Esophagus (tissue), 2 donors: ENCODE data around the gene NDOR1. TPM values are rescaled to one million over a fixed set of nuclear protein-coding genes. Genes with fewer than 3 reads are reported as not detected.
A peak's percentile ranks its signal among the peaks of the same experiment; 100 is the strongest.
"Not testable (repeated sequence)": the region's sequence is repeated elsewhere in the genome, so short reads cannot be mapped to it uniquely, and the experiment has no call there.

Source experiments
- H3K27ac ChIP-seq, 2 donors: one replicate each; pipeline ENCODE4 v1.5.1; 2013; ENCODE audit warnings: low read depth in 2 of 2, mild to moderate bottlenecking in 2 of 2, inconsistent platforms in 1 of 2, low read length in 1 of 2, moderate library complexity in 1 of 2
- H3K27me3 ChIP-seq, 2 donors: one replicate each; pipeline ENCODE4 v1.6.1; 2013; ENCODE audit warnings: low read length in 2 of 2, control low read depth in 1 of 2, mild to moderate bottlenecking in 1 of 2; ENCODE audit not compliant: insufficient read depth in 2 of 2, control insufficient read depth in 1 of 2
- H3K36me3 ChIP-seq, 2 donors: one replicate each; pipeline ENCODE4 v1.6.1; 2013; ENCODE audit warnings: low read length in 1 of 2; ENCODE audit not compliant: control insufficient read depth in 2 of 2, insufficient read depth in 2 of 2
- H3K4me1 ChIP-seq, 2 donors: one replicate each; pipeline ENCODE4 v1.6.1; 2013; ENCODE audit warnings: low read length in 1 of 2; ENCODE audit not compliant: control insufficient read depth in 2 of 2, insufficient read depth in 2 of 2
- H3K4me3 ChIP-seq, 2 donors: one replicate each; pipeline ENCODE4 v1.5.1; 2013; ENCODE audit warnings: low read length in 2 of 2, mild to moderate bottlenecking in 2 of 2, low read depth in 1 of 2, moderate library complexity in 1 of 2
- H3K9me3 ChIP-seq, 2 donors: one replicate each; pipeline ENCODE4 v1.6.1; 2013; ENCODE audit warnings: mild to moderate bottlenecking in 2 of 2, low read depth in 1 of 2, low read length in 1 of 2, moderate library complexity in 1 of 2; ENCODE audit not compliant: control insufficient read depth in 2 of 2, insufficient read depth in 1 of 2
- WGBS, 2 donors: extraction: QIAGEN DNeasy Blood & Tissue Kit; methylation state at CpG; one replicate each; pipeline ENCODE4 v1.1.7; 2013; 5-methylcytosine and 5-hydroxymethylcytosine counted together
- polyA plus RNA-seq, 2 donors: library from polyadenylated mRNA; stranded (reverse); fragments of 200-250 nt; gene quantifications; one replicate each; pipeline ENCODE4 v1.2.3, GENCODE V29; 2013
- donor health status: healthy with polysubstance abuse.
- donor health status: Bipolar disorder and iron deficiency.

NDOR1 gene
- polyA plus RNA-seq, 2 donors: 5.7 to 12.2 TPM

GRCh38 chr9:137235424-137236237 is 30.1 kb downstream of the NDOR1 start:
- no peaks in the 10 kb centered on the region for H3K27me3 ChIP-seq
- H3K9me3 ChIP-seq: no peaks in the 10 kb centered on the region
- H3K4me3 ChIP-seq: no peak overlapping the region
- no peaks in the 10 kb centered on the region for H3K36me3 ChIP-seq
- 58 to 63% methylated on average over 32 to 35 of the region's 35 CpGs for WGBS, 2 donors
- peaks cover 7 to 17% of the 10 kb centered on the region in 2 donors for H3K4me1 ChIP-seq
- H3K27ac ChIP-seq: no peak overlapping the region

- Histone ChIP-seq H3K4me3 (no peak overlapping the region), H3K27me3 (no peaks in the 10 kb centered on the region), H3K4me1 (peaks cover 7 to 17% of the 10 kb centered on the region in 2 donors), H3K9me3 (no peaks in the 10 kb centered on the region), H3K27ac (no peak overlapping the region), H3K36me3 (no peaks in the 10 kb centered on the region)
- WGBS, 2 donors: 10 to 14% methylated on average over 28 to 31 of the region's 31 CpGs
Observed at GRCh38 chr9:137236238-137236935, 30.9 kb downstream of the NDOR1 start.

- Histone ChIP-seq H3K4me1 (peaks cover 7 to 17% of the 10 kb centered on the region in 2 donors), H3K27me3 (no peaks in the 10 kb centered on the region), H3K9me3 (no peaks in the 10 kb centered on the region), H3K27ac (no peak overlapping the region), H3K36me3 (no peaks in the 10 kb centered on the region), H3K4me3 (no peak overlapping the region)
- 46 to 48% methylated on average over 11 of the region's 11 CpGs for WGBS, 2 donors
Observed at GRCh38 chr9:137236936-137237421, 31.5 kb downstream of the NDOR1 start.

- H3K9me3 ChIP-seq: no peaks in the 10 kb centered on the region
- no peaks in the 10 kb centered on the region for H3K27me3 ChIP-seq
- 55 to 72% methylated on average over 12 to 13 of the region's 13 CpGs for WGBS, 2 donors
- peak overlapping the region in 1 of 2 donors; percentile 2 for H3K27ac ChIP-seq
- H3K36me3 ChIP-seq: peaks cover 0 to 8% of the 10 kb centered on the region in 2 donors
- H3K4me1 ChIP-seq: peaks cover 7 to 24% of the 10 kb centered on the region in 2 donors
- no peak overlapping the region for H3K4me3 ChIP-seq
Observed at GRCh38 chr9:137237759-137238726, 32.5 kb downstream of the NDOR1 start.

GRCh38 chr9:137239541-137240200 is 34.2 kb downstream of the NDOR1 start:
- peaks cover 7 to 40% of the 10 kb centered on the region in 2 donors for H3K4me1 ChIP-seq
- not testable (repeated sequence) for H3K9me3 ChIP-seq, H3K27me3 ChIP-seq
- WGBS, 2 donors: 52 to 56% methylated on average over 27 of the region's 27 CpGs
- peak overlapping the region; percentile 28 to 91 for H3K27ac ChIP-seq
- peak overlapping the region in 1 of 2 donors; percentile 85 for H3K4me3 ChIP-seq
- peaks cover 0 to 18% of the 10 kb centered on the region in 2 donors for H3K36me3 ChIP-seq

- H3K4me3 ChIP-seq: peak overlapping the region; percentile 67 to 85
- H3K36me3 ChIP-seq: peaks cover 0 to 18% of the 10 kb centered on the region in 2 donors
- 0 to 1% methylated on average over 38 to 58 of the region's 58 CpGs for WGBS, 2 donors
- peaks cover 7 to 45% of the 10 kb centered on the region in 2 donors for H3K4me1 ChIP-seq
- peak overlapping the region; percentile 91 to 94 for H3K27ac ChIP-seq
- H3K9me3 ChIP-seq: no peaks in the 10 kb centered on the region
- H3K27me3 ChIP-seq: no peaks in the 10 kb centered on the region
Observed at GRCh38 chr9:137240318-137240840, 34.9 kb downstream of the NDOR1 start.

GRCh38 chr9:137240841-137241489 is 35.5 kb downstream of the NDOR1 start, which contains the start of gene TUBB4B:
Gene TUBB4B (plus strand): TSS chr9:137241287. CDS start chr9:137241361, 74 bp downstream.
- Histone ChIP-seq H3K9me3 (no peaks in the 10 kb centered on the region), H3K27me3 (no peaks in the 10 kb centered on the region), H3K27ac (peak within 1 kb of the TSS; percentile 98 to 100), H3K36me3 (peaks cover 0 to 18% of the 10 kb centered on the region in 2 donors), H3K4me3 (peak within 1 kb of the TSS; percentile 76 to 85), H3K4me1 (peaks cover 6 to 45% of the 10 kb centered on the region in 2 donors)
- 0 to 1% methylated on average over 57 to 67 of the region's 67 CpGs for WGBS, 2 donors

GRCh38 chr9:137241490-137242268 is 36.2 kb downstream of the NDOR1 start:
- Histone ChIP-seq H3K4me1 (peaks cover 3 to 39% of the 10 kb centered on the region in 2 donors), H3K9me3 (no peaks in the 10 kb centered on the region), H3K27ac (peak overlapping the region; percentile 98 to 100), H3K36me3 (peaks cover 0 to 18% of the 10 kb centered on the region in 2 donors), H3K4me3 (peak overlapping the region; percentile 76 to 85), H3K27me3 (no peaks in the 10 kb centered on the region)
- 1 to 2% methylated on average over 45 to 83 of the region's 83 CpGs for WGBS, 2 donors
